D341Med (cell line): ENCODE measurements around the gene TBC1D5.
"Not testable (repeated sequence)": the region's sequence is repeated elsewhere in the genome, so short reads cannot be mapped to it uniquely, and the experiment has no call there.

Experiments used
- DNase-seq: peaks from one replicate; pipeline ENCODE4 v3.0.0; 2012; ENCODE audit warnings: low spot score

Gene TBC1D5

GRCh38 chr3:17707813-17708543 is 34.5 kb downstream of the TBC1D5 start:
- DNase-seq, result no peak

GRCh38 chr3:17705991-17706390 is 36.4 kb downstream of the TBC1D5 start:
- DNase-seq, result not testable (repeated sequence)

- DNase-seq, result not testable (repeated sequence)
Observed at GRCh38 chr3:17699815-17700214, 42.6 kb downstream of the TBC1D5 start.

- DNase-seq, result not testable (repeated sequence)
Observed at GRCh38 chr3:17695665-17696064, 46.8 kb downstream of the TBC1D5 start.

GRCh38 chr3:17693670-17693999 is 48.8 kb downstream of the TBC1D5 start:
- DNase-seq, result not testable (repeated sequence)

DNA sequence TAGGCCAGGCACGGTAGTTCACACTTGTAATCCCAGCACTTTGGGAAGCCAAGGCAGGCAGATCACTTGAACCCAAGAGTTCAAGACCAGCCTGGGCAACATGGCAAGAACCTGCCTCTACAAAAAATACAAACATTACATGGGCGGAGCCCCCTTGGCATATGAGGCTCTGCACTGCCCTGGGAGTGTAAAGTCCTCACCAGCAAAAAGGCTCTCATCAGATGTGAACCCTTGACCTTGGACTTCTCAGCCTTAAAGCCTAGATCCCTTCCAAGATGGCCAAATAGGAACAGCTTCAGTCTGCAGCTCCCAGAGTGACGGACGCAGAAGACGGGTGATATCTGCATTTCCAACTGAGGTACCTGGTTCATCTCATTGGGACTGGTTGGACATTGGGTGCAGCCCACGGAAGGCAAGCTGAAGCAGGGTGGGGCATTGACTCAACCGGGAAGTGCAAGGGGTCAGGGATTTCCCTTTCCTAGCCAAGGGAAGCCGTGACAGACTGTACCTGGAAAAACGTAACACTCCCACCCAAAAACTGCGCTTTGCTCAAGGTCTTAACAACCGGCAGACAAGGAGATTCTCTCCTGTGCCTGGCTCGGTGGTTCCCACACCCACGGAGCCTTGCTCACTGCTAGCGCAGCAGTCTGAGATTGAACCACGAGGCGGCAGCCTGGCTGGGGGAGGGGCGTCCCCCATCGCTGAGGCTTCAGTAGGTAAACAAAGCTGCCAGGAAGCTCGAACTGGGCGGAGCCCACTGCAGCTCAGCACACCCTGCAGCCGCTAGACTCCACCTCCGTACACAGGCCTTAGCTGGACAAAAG is 49.4 kb downstream of the TBC1D5 start:
- not testable (repeated sequence) for DNase-seq

- DNase-seq, result no peak
Observed at GRCh38 chr3:17687566-17687965, 54.9 kb downstream of the TBC1D5 start.

GRCh38 chr3:17686613-17687012 is 55.8 kb downstream of the TBC1D5 start:
- no peak for DNase-seq

DNA sequence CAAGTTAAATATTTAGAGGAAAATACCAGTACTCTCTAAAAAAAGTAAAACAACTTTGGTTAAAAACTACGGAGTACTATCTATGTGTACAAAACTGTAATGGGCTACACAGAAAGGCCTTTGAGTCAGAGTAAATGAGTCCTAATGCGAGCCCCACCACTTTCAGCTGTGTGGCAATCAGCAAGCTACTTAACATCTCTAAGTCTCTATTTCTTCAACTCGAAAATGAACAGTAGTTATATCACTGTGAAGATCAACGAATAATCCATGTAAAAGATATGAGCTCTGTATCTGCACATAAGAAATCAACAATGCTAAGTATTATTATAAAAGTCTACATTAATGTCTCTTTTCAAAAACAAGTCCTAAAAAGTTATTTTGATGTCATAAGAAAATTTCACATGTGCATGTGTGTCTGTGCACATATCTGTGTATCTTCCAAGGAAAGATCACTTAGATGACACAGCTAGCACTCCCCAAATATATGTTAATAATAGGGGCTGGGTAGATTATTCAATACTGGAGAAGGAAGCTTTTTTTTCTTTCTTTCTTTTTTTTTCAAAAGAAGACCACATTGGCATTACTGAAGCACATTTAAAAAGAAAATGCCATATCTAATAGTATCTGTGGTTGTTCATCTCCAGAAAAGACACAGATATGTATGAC is 58.8 kb downstream of the TBC1D5 start:
- no peak for DNase-seq

- DNase-seq, result no peak
Observed at GRCh38 chr3:17680530-17680929, 61.9 kb downstream of the TBC1D5 start.

- no peak for DNase-seq
Observed at GRCh38 chr3:17678116-17678741, 64.2 kb downstream of the TBC1D5 start.

- no peak for DNase-seq
Observed at GRCh38 chr3:17674082-17674686, 68.2 kb downstream of the TBC1D5 start.

- no peak for DNase-seq
Observed at GRCh38 chr3:17672506-17672905, 69.9 kb downstream of the TBC1D5 start.

DNA sequence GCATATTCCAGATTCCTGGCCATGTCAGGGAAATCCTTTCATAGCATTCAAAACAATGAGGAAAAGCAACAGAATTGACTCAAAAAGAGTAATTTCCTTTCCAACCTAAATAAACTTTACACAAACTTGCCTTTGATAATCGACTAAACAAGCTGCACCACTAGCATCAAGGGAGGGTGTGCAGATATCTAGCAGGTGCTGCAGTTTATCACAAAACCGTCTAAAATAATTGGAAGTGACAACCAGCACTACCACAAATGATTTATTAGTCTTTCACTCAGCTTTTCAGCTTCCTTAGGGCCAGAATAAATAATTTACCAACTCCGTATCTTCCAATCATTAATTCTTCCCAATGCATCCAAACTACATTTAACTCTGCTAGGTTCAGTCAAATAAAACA is 71.7 kb downstream of the TBC1D5 start:
- DNase-seq, result no peak

- DNase-seq, result no peak
Observed at GRCh38 chr3:17664923-17665322, 77.5 kb downstream of the TBC1D5 start.

DNA sequence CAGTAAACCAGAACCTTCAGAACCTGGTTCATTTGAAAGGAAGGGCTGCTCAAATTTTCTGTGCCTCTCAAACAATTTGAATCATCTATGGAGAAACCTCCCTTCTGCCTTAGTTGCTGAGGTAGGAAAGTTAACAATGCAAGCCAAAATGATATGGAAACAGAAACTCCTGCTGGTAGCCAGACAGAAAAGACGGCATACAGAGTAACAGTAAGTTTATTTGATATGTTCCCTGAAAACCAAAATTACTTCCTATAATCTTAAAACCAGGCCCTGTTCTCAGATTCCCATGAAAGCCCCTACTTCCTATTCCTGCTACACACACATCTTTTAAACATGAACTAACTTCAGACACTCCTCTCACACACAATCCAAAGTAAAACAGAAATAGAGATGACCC is 86.2 kb downstream of the TBC1D5 start:
- DNase-seq, result no peak

DNA sequence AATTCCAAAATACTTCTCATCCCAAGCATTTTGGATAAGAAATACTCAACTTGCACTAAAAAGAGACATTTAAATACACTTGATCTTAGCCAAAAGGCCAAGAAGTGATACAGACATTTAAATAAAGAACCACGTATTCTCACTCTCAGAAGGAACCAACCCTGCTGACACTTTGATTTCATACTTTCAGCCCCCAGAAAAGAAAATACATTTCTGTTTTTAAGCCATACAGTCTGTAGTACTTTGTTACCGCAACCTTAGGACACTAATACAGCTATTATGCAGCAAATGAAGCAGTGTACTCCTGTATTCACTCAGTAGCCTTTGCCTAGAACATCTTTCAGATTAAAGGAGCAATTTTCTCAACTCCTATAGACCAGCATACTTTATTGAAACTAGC is 86.7 kb downstream of the TBC1D5 start:
- DNase-seq, result no peak

DNA sequence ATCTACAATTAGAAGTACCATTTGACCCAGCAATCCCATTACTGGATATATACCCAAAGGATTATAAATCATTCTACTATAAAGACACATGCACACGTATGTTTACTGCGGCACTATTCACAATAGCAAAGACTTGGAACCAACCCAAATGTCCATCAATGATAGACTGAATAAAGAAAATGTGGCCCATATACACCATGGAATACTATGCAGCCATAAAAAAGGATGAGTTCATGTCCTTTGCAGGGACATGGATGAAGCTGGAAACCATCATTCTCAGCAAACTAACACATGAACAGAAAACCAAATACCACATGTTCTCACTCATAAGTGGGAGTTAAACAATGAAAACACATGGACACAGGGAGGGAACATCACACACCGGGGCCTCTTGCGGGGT is 92.7 kb downstream of the TBC1D5 start:
- not testable (repeated sequence) for DNase-seq

DNA sequence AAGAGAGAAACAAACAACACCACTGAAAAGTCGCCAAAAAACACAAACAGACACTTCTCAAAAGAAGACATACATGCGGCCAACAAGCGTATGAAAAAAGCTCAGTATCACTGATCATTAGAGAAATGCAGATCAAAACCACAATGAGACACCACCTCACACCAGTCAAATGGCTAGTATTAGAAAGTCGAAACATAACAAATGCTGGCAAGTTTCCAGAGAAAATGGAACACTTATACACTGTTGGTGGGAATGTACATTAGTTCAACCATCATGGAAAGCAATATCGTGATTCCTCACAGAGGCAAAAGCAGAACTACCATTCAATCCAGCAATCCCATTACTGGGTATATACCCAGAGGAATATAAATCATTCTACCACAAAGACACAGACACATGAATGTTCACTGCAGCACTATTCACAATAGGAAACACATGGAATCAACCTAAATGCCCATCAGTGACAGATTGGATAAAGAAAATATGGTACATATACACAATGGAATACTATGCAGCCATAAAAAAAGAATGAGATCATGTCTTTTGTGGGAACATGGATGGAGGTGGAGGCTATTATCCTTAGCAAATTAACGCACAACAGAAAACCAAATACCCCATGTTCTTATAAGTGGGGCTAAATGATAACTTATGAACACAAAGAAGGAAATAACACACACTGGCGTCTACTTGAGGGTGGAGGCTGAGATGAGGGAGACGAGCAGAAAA is 93.6 kb downstream of the TBC1D5 start:
- DNase-seq, result not testable (repeated sequence)

- peak; percentile 44 for DNase-seq
Observed at GRCh38 chr3:17645074-17645698, 97.2 kb downstream of the TBC1D5 start.

- no peak for DNase-seq
Observed at GRCh38 chr3:17643691-17644090, 98.7 kb downstream of the TBC1D5 start.
